HG02884 (cell line): Measurements from ENCODE around the gene ALOX5.
A peak's percentile ranks its signal among the peaks of the same experiment; 100 is the strongest.
"Not testable (repeated sequence)": the region's sequence is repeated elsewhere in the genome, so short reads cannot be mapped to it uniquely, and the experiment has no call there.

ENCODE experiments used
- ATAC-seq: cut with Tn5 transposase; IDR thresholded peaks from one replicate; pipeline ENCODE4 v1.9.1; 2021; ENCODE audit warnings: mild to moderate bottlenecking, moderate library complexity; ENCODE audit not compliant: unreplicated experiment

ALOX5 gene

GRCh38 chr10:45403151-45403550, 29.1 kb downstream of the ALOX5 start:
- ATAC-seq: no peak

DNA sequence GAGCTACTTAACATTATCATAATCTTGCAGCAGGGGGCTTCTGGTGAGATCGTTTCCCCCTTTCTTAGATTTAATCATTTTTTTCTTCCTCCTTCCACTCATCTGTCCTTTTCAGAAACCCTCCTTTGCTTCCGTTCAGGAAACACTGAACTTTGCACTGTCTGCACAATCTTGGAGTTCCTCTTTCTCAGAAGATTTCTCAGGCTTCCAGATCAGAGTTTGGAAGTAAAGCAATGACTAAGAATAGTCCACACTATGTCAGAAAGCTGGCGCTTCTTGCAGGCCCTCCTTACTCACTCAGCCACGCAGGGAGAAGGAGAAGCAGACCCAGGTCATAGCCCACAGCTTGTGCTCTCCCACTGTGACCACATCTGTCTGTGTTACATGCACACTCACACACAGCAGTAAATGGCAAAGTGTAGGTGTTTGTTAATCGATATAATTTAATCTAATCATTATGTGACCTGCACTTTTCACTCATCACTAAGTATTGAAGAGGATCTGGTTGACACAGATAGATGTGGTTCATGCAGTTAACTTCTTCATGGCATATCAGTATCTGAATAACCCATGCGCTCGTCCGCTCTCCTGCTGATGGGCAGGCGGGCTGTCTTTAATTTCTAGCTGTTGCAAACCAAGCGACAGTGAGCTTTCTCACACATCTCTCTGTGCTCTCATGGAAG, 30.2 kb downstream of the ALOX5 start:
- no peak for ATAC-seq

GRCh38 chr10:45404770-45405120, 30.7 kb downstream of the ALOX5 start:
- ATAC-seq: no peak

DNA sequence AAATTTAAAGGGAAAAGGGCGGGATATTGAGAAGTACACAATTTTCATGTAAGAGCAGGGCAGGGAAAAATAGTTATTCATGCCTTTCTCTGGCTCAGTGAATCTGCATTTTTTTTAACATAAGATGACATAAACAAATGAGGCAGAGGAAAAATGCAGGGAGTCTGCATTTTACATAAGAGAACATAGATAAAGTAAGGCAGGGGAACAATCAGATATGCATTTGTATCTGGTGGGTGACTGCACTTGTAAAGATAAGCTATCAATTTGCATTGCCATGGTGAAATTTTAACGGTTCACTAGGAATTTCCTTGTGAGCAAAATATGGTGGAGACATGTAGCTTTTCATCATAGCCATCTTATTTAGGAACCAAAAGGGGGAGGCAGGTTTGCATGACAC, 33.5 kb downstream of the ALOX5 start:
- ATAC-seq: no peak

- ATAC-seq: no peak
Observed at GRCh38 chr10:45408421-45409319, 34.7 kb downstream of the ALOX5 start.

GRCh38 chr10:45409347-45409746, 35.3 kb downstream of the ALOX5 start:
- ATAC-seq: not testable (repeated sequence)

DNA sequence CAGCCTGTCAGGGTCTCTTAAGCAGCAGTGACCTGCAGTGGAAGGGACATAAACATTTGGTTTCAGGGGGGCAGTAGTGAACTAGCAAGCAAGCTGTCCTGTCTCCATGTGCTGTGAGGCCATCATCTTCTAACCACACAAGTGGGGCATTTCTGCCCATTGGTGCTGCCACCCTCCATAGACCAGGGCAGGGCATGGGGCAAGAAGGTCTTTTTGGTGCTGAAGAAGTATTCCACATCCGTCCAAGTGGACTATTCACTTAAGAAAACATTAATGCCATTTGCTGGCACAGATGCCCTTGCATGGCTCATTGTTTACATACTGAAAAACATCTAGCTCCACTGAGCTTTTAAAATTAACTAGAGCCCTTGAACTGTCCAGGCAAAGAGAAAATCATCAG, 35.8 kb downstream of the ALOX5 start:
- no peak for ATAC-seq

GRCh38 chr10:45410489-45410806, 36.4 kb downstream of the ALOX5 start:
- ATAC-seq: no peak

GRCh38 chr10:45410807-45411606, 37.0 kb downstream of the ALOX5 start:
- ATAC-seq: no peak

- ATAC-seq: no peak
Observed at GRCh38 chr10:45411607-45411940, 37.6 kb downstream of the ALOX5 start.

DNA sequence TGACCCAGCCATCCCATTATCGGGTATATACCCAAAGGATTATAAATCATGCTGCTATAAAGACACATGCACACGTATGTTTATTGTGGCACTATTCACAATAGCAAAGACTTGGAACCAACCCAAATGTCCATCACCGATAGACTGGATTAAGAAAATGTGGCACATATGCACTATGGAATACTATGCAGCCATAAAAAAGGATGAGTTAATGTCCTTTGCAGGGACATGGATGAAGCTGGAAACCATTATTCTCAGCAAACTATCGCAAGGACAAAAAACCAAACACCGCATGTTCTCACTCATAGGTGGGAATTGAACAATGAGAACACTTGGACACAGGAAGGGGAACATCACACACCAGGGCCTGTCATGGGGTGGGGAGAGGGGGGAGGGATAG, 41.0 kb downstream of the ALOX5 start:
- not testable (repeated sequence) for ATAC-seq

GRCh38 chr10:45416603-45417002, 42.6 kb downstream of the ALOX5 start:
- no peak for ATAC-seq

DNA sequence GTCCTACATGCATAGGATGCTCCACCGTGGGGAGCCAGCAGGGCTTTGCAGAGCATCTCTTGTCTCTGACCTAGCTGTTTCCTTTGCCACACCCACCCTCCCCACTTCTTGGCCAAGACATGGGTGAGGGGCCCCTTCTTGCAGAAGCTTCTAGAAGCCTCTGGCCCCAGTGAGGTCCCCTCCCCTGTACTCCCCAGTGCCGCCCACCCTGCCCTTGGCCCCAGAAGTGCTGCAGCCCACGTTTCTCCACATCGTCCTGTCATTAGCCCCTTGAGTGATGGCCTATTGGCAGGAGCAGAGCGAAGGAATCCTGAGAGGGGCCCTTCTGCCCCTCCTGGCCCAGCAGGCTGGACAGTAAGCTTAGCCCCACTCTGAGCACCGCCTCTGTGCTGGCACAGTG, 43.7 kb downstream of the ALOX5 start:
- no peak for ATAC-seq

DNA sequence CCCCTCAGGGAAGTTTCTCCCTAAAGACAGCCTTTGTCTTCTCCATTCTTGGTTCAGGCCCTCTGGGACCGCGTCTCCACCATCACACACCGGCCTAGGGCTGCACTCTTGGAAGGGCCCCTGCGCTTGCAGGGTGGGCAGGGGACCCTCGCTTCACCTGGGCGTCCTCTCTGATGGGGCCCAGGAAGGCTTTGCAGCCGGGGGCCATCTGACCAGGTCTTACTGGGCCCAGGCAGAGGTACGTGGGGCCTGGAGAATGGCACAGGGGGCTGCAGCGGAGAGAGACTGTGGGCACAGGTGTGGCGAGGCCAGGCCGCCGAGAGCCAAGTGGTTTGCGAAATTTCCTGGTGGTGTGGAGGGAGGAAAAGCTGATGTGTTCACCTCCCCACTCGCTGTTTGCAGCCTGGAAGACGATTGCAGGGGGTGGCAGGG, 44.4 kb downstream of the ALOX5 start:
- no peak for ATAC-seq

DNA sequence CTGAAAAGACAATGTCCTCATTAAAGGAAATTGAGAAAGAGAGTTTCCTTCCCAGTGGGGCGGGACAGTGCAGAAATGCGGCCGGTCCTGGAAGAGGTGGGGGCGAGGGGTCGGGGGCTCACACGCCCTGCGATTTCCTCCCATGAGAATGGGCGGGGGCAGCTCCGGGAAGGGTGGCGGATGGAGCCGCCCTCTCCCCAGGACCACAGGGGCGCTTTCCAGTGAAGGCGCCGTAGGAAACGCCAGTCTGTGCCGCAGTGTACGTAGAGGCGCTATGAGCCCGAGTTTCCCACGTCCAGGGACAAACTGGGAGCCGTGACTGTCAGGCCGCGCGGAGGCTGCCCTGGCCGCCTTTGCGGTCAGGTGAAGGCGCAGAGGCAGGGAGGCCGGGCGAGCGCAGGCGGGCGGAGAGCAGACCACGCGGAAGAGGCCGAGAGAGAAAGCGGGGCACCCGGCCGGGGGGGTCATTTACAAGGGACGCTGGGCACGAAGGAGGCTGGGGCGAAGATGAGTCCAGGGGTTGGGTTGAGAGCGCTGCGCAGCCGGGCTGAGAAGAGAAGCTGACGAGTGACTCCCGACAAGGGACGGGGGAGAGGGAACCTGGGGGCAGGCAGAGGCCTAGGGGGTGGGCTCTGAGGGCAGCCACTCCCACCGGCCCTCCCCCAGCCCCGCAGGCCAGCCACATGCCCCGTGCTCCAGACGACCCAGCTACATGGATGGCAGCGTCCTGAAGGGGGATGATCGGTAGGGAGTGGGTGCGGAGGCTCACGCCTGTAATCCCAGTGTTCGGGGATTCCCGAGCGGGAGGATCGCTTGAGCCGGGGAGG, 45.0 kb downstream of the ALOX5 start:
- ATAC-seq: peak; percentile 51

- peak; percentile 1 for ATAC-seq
Observed at GRCh38 chr10:45419676-45420025, 45.6 kb downstream of the ALOX5 start.

DNA sequence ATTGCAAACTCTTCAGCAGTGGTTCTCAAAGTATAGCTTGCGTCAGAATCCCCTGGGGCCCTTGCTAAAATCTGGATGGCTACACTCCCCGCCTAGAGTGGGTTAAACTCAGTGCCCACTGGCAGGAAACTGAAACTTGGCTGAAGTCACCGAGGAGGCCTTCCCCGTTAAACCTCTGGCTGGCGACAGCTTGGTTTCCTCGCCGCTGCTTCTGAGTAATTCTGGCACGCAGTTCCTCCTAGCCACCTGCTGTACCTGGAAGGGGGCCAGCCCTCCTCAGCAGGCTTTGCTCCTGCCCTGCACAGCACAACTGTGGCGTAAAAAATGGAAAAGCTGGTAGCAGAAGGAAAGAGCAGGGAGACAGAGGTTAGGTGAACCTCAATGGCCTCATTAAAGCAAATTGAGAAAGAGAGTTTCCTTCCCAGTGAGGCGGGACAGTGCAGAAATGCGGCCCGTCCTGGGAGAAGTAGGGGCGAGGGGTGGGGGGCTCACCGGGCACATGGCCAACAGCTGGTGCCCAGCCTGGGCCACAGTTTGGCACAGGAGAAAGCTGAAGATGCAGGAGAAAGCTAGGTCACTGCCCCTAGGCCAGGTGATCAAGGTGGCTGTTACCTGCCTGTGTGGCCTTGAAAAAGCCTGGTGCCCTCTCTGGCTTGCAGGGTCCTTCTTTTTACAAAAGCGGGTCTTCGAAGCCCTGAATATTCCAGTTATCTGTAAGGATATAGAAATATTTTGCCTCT, 46.6 kb downstream of the ALOX5 start:
- peak; percentile 50 for ATAC-seq

GRCh38 chr10:45421221-45422097, 47.4 kb downstream of the ALOX5 start:
- no peak for ATAC-seq

DNA sequence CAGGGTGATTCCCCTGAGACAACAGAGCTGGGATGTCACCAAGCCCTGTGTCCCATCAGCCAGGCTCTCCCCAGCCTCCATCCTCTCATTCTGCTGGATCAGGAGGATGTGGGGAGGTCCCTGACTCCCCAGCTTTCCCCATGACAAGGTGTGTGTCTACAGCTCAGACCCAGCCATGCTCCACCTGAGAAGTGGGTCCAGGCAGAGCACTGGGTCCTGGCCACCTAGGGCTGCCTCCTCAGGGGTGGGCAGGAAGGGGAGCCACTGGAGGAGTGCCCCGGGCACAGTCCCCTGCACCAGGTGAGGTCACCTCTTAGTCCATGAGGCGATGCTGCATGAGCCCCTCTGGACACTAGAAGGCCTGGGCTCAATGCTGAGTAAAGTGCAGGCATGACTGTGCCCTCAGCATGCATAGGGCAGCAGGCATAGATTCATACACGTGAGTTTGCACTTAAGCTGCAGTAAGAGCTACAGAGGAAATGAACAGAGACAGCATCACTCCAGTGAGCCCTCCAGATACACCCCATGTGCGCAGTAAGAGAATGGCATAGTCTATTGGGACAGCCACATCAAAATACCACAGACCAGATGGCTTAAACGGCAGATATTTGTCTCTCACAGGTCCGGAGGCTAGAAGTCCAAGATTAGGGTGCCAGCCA, 48.3 kb downstream of the ALOX5 start:
- no peak for ATAC-seq
